SIG-M5 treated with dmso at 0.1 percent for 504 hours (cell line): ENCODE measurements around the gene GFRA1.

ENCODE experiments used
- DNase-seq: peaks from one replicate; lab custom pipeline; 2025; ENCODE audit not compliant: unreplicated experiment; lab: John Stamatoyannopoulos, UW

GFRA1 gene

DNA sequence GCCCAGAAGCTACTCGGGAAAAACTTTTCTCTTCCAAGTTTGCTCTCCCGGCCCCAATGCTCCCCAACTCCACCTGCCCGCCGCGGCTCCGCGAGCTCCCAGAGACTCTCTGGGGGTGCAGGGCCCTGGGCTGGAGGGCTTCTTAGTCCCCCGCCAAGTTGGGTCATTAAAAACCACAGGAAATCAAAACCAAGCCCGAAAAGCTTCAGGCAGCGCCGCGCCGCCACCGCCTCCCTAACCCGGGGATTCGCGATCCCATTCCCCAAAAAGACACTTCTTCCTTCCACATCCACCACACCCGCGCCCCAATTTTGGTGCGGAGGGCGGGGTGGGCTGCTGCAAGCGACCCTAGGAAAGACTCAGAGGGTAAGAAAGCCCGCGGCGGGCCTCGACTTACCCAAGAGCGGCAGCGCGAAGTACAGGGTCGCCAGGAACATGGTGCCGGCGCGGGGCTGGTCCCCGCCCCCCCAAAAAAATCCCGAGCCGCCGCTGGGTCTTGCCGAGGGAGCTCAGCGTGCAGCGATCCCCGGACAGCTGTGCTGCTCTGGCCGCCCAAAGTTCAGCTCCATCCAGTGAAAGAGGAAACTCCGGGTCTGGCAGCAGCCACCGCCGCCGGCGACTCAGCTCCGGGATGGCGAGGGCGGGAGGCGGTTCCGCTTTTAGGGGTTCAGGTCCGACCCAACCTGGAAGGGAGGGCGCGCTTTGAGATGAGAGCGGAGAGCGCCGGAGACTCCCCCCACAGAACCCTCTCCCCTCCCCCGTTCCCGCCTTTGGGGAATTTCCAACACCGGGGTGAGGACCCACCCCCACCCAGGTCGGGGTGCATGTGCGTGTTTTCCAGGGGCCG is 1.2 kb downstream of the GFRA1 start:
- DNase-seq: peak; percentile 12

DNA sequence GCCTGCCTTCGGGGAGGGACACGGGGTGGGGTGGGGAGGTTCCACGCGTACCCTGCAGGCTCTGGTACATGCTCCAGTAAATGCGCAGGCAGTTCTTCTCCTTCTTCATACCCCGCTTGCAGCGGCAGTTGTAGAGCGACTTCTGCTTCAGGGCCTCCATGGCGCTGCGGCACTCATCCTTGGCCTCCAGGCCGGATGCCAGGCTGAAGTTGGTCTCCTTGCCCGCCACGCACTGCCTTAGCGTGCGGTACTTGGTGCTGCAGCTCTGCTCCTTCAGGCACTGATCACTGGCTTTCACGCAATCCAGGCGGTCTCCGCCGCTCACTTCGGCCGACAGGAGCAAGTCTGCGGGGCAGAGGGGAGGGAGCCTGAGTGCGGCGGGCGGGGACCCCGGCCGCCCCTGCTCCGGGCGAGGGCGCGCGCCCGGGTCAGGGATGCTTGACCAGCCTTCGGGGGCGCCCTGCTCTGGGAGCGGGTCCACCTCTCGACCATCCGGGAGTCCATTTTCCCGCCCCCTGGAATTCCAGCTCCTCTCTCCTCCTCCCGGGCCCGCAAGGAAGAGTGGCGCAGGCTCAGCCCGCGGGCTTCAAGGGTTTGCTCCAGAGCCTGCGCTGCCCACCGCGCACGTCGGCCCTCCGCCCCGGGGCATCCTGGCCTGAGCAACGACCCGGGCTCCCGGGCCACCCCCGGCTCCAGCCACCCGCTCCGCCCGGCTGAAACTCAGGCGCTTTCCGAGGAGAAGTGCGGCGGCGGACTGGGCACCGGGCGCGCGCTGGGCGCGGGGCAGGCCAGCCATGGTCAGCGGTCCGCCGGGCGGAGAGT is 2.0 kb downstream of the GFRA1 start:
- no peak for DNase-seq

DNA sequence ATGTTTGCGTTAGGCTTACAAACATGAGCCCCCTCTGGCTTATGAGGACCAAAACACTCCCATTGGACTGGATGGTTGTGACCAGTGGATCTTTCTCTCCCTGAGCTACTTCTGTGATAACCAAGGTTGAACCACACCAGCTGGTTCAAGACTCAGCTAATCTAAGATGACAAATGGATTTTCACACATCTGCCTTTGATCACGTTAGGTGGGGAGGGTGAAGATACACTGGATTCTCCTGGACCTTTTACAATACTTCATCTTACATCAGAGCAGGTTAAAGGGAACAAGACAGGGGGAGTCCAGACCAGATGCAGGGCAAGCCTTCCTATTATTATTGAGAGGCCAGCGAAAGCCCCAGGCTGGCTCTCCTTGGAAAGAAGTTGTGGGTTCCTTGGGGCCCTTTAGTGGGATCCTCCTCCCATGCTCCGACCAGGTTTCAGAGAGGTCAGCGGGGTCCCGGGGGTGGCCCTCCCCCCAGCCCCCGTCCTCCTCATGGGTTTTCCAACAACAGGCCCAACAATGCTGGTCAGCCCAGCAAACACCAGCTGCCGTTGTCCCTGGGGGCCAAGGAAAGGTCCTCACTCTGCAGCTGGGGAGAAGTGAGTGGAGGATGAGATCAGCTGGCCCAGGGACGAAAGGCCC is 2.8 kb downstream of the GFRA1 start:
- DNase-seq: no peak

DNA sequence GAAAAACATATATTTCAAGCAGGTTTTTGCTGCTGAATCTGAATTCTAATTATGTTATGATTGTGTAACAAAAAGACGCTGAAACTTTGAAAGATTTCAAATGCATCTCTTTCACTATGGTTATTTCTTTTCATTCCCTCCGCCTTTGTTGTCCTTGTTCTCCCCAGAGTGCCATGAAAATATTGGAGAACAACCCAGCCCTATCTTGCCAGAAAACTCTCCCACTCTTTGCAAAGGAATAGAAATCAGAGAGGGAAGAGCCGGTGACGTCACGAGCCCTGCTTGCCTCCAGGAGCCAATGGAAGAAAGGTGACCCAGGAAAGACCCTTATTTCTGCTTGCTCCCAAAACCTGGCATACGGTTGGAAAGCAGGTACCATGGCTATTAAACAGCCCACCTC is 3.4 kb downstream of the GFRA1 start:
- no peak for DNase-seq

DNA sequence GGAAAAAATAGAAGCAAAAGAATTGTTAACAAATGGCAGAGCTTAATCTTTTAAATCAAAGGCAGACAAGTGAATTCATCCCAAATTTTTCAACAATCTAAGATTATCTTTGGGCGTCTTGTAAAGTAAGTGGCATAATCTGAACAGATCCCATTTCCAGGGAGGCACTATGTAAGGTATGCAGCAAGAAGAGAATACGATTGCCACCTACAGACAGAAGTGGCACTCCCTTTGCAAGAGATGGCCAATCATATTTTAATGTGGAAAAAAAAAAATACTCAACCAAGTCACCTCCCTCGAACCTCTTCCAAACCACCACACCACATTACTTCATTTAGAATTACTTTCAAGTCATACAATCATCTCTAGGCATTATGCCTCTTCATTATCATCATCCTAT is 4.0 kb downstream of the GFRA1 start:
- no peak for DNase-seq

DNA sequence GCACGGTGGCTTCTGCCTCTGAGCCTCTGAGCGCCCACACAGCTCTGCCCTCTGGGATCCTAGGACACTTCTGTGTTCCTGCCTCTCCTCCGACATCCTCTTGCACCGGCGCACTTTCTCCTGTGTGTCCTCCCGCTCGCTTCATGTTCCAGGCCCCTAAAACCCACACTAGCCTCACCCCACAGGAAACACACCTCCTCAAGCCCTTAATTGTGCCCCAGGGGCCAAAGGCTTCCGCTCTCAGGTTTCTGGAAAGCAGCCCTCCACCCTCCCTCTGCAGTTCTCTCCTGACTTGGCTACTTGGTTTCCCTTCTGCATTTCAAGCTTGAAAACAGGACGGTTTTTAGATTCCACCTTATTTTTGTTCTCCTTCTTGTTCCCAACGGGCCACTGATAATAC is 7.3 kb downstream of the GFRA1 start:
- no peak for DNase-seq

DNA sequence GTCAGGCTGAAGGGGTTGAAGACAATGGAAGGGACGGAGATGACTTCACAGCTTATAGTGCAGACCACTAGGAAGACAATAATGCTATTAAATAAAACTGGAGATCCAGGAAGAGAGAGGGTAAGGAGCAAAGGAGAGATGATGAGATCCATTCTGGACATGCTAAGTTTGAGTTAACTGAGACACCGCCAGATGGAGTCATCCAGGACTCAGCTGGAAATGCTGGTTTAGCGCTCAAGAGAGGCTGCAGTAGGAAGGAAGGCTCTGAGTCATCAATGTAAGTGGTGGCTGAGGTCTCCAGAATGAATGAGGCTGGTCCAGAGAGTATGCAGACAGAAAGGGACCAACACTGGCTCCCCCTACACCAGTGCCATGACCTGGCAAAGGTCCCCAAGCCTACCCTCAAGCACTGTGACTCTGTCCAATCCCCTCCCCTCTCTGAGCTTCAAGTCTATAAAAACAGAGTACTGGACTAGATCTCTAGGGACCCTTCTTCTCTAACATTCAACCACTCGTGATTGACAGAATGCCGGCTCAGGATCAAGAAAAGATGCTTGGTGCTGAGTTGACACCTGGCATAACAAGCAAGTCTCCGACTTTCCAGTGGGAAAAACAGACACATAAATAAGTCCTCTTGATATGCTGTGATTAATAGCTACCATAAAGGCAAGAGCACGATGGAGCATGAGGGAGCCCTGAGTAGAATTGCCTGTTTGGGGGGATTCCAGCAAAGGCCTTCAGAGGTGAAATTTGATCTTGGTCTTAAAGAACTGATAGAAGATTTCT is 8.9 kb downstream of the GFRA1 start:
- no peak for DNase-seq

DNA sequence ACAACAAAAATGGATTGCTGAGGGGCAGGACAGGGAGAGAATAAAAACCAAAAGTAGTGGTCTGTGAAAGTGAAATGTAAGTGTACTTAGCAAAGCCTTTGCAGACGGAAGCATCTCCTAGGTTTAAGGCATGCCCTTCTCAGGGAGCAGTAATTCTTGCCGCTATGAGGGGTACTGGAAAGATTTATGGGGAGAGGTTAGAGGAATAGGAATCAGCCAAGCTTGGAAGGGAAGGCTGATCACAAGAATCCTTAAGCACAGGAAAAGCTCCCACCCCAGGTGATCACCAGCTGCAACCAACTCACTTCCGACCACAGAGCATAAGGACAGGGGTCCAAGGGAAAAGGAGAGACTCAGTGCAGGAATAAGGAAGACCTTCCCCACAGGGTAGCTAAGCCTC is 10.3 kb downstream of the GFRA1 start:
- DNase-seq: no peak

DNA sequence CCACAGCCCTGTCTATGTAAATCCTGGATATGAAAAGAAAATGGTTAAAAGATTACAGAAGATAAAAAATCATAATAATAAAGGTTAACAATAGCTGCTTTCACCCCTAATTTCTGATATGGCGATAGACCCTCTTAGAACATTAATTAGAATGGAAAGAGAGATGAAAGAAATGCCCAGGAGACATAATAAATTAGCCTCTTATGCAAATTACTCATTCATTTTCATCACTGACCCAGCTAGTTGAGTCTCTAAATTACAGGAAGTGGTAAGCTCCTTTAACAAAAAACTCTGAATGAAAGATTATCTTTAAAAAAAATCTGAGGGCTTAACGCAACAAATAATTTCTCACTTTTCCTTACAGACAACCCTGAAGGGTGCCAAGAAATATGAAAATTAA is 12.4 kb downstream of the GFRA1 start:
- no peak for DNase-seq

DNA sequence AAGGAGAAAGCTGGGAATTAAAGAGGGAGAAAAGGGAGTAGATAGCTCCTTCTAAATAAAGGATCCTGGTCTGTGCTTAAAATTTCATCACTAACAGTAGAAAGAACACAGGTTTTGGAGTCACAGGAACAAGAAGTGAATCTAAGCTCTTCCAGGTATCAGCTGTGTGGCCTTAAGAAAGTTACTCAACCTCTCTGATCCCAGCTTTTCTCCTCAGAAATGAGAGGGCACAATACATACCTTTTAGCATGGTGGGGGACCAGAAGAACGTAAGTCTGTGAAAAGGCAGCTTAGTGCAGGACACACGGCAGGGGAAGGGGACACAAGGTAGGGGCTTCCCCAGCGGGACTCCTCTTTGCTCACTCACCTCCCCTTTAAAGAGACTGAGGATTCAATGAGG is 13.4 kb downstream of the GFRA1 start:
- no peak for DNase-seq

DNA sequence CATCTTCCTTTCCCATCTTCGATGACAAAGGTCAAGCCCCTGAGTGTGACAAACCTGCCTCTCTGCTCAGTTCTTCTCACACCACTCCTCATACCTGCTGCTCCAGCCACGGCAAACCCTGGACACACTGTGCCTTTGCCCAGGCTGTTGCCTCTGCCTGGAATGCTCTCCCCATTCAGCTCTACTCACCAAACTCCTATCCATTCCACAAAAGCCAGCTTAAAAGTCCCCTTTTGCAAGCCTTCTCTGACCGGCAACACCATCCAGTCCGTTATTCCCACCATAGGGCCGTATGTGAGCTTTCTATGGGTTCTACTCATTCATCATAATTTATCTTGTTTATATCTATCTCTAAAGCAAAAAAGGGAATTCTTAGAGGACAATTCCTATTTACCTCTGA is 15.2 kb downstream of the GFRA1 start:
- no peak for DNase-seq

DNA sequence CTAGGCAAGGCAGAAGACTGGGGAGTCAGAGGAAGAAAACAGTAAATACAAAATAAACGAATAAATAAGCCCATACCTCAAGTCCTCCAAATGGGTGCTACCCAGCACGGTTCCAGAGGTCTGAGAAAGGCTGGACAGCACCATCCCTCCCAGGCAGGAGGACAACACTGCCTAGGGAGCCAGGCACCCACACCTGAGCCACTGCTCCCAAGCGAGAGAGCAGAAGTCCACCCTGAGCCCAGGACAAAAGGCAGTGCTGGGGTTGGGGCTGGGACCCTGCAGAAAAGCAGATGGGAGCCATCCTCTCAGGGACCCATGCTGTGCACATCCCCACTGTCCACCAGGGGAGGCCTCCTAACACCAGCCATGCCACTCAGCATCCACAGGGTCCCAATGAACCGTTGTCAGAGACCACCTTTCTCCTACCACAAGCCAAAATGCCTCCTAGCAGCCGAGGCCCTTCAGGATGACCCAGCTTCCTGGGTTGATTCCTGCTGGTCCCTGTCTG is 16.2 kb downstream of the GFRA1 start:
- no peak for DNase-seq

DNA sequence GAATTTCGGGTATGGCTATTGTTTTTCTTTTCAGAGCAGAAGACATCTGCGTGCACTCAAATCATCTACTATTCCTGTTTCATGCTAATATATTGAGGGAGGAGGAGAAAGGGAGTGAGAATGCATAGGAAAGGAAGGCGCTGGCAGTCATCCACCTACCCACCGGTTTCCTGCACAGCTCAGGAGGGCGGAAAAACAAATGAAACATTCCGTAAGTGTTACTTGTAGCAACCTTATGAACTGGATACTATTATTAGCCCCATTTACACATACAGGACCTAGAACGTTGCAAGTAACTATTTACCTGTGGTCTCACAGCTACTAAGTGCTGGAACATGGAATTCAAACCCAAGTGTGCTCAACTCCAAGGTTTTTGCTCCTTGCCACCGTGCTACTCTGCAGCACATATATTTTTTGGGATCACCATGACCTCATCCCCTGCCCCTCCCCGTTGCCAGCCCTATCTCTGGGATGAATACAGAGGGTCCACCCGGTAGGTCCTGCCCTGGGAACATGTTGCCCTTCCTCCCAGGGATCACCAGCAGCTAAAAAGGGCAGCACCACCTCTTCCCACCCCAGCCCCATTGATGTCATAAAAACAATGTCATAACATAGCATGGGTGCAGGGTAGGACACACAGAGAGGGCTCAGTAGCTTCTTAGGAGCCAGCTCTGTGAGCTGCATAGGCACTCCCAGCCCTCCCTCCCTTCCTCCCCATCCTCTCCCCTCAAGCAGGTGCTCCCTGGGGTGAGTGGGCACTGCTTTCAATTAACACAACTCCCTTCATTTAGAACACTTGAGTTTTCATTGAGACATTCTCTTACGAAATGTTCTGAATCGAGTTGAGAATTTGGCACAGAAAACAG is 16.9 kb downstream of the GFRA1 start:
- no peak for DNase-seq

DNA sequence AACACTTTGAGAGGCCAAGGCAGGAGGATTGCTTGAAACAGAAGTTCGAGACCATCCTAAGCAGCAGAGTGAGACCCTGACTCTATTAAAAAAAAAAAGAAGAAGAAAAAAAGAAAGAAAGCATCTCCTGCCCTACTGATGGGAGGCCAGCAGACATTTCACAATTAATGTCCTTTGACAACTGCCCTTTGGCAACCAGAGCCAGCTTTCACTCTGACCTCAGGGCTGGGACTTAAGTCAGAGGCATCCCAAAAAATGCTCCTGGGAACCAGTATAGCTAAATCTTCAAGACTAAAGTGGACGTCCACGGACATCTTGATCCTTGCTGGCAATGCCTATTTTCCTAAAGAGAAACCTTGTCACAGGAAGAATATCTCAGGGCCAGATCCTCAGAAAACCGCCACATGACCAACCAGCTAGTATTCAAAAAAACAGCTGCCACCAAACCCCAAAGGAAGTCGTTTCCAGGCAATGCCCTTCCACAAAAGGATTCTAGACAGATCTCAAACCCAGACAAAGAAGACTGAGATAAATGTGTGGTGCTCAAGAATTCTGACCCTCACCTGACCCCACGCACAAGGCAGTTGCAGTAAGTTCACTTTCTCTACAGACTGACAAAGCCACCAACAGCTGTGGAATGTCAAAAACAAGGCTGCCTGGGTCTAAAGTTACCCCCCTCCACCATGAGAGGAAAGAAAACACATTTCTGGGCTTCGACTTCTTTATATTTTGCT is 18.4 kb downstream of the GFRA1 start:
- no peak for DNase-seq

DNA sequence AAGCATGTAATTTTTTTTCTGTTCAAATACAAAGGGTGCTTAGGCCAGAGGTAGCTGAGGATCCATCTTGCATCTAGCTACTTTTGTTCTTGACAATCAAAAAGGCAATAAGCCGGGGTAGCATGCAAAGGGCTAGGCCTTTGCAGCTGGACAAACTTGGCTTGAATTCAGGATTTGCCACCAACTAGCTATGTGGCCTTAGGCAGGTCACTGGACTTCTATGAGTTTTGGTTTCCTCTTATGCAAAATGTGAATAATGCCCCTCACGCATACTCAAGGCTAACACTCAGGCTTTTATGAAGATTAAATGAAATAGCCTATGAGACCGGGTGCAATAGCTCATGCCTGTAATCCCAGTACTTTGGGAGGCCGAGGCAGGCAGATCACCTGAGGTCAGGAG is 19.3 kb downstream of the GFRA1 start:
- DNase-seq: no peak

DNA sequence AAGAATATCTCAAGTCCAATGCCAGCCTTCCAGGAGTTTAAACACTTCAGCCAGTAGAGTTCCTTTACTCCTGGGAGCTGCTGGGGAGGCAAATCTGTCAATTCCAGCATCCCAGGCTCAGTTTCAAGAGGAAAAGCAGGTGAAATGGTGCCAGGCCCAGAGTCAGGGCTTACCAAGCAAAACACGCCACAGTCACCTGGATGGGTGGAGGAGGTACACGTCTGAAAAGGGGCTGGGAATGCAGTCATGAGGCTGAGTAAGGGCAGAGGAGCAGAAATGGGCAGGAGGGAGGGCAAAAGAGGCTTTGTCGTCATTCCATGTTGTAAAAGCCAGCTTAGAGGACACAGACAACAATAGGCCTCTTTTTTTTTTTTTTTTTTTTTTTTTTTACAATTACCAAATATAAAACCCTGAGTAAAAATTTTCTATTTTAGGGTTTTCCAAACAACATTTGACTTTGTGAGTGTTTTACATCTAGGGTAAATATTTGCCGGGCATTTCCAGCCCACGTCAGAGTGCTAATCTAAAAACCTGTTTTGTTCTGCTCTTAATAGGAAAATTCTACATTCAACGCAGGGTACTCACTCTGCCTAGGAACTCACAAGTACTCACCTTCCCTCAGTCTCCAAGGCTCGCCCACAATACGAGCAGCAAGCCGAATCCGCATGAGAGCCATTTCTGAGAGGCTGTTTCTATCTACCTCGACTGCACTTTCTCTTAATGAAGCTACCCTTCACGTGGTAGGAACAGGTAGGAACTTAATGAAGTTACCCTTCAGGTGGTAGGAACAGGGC is 21.2 kb downstream of the GFRA1 start:
- no peak for DNase-seq

DNA sequence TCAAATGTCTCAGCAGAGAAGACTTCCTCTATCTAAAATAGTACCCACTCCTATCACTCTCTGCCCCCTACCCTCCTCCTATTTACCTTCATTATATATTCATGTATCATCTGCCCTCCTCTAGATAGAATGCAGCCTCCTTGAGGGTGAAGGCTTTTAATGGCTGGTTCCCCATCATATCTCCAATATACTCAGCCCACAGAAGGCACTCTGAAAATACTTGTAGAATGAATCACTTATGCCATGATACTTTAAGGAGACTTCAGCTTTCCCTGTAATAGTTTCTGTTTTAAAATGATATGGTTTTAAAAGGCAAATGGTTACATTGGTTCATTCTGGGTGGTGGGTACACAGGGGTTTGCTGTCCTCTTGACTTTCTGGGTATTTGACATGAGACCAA is 25.3 kb downstream of the GFRA1 start:
- DNase-seq: no peak

DNA sequence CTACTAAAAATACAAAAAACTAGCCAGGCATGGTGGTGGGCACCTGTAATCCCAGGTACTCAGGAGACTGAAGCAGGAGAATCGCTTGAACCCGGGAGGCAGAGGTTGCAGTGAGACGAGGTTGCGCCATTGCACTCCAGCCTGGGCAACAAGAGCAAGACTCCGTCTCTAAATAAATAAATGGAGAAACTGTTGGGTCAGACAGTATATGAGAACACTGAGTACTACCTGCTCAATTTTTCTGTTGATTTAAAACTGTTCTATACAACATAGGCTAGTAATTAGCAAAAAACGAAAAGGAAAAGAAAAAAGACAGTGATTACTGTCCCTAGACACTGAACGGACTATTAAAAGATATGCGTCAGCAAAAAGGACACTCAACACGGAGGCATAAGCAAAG is 26.7 kb downstream of the GFRA1 start:
- DNase-seq: no peak

DNA sequence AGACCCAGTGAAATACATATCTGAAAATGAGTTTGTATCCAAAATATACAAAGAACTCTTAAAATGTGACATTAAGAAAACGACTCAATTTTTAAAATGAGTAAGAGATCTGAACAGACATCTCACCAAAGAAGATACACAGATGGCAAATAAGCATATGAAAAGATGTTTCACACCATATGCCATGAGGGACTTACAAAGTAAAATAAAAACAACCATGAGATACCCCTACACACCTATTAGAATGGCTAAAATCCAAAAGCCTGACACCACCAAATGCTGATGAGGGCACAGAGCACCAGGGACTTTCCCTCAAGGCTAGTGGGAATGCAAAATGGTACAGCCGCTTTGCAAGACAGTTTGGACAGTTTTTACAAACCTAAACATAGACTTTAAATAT is 27.9 kb downstream of the GFRA1 start:
- DNase-seq: no peak
